Neural cell (in vitro differentiated cells): ENCODE measurements around the gene PSRC1.

Source experiments
- EP300 ChIP-seq: fragments of 450-650 bp; conservative IDR thresholded peaks from 2 replicates; pipeline ENCODE4 v1.6.1; 2014; ENCODE audit warnings: antibody characterized with exemption, mild to moderate bottlenecking, moderate library complexity; ENCODE audit not compliant: poor library complexity, severe bottlenecking
- EZH2 ChIP-seq: fragments of 200-600, 300-800 bp; shearing (Covaris generic), sonication (generic); IDR thresholded peaks from 2 replicates; pipeline ENCODE4 v1.6.1; 2014; ENCODE audit warnings: antibody characterized with exemption, low read length, borderline replicate concordance, mild to moderate bottlenecking; ENCODE audit not compliant: insufficient read depth, poor library complexity, severe bottlenecking
- POLR2AphosphoS5 ChIP-seq: IDR thresholded peaks from 2 replicates; pipeline ENCODE4 v1.6.1; 2012
- RAD21 ChIP-seq: fragments of 450-650 bp; conservative IDR thresholded peaks from 2 replicates; pipeline ENCODE4 v1.6.1; 2014; ENCODE audit warnings: antibody characterized with exemption, mild to moderate bottlenecking, moderate library complexity
- REST ChIP-seq: IDR thresholded peaks from 2 replicates; pipeline ENCODE4 v1.6.1; 2012; ENCODE audit warnings: borderline replicate concordance
- TAF1 ChIP-seq: IDR thresholded peaks from 2 replicates; pipeline ENCODE4 v1.6.1; 2012; ENCODE audit warnings: low read depth
- TF ChIP-seq, protein P1 (sequence below): fragments of 450-650 bp; IDR thresholded peaks from 2 replicates; pipeline ENCODE4 v1.5.1; 2014; ENCODE audit warnings: antibody characterized with exemption, mild to moderate bottlenecking, moderate library complexity; ENCODE audit not compliant: poor library complexity, severe bottlenecking

DNA sequence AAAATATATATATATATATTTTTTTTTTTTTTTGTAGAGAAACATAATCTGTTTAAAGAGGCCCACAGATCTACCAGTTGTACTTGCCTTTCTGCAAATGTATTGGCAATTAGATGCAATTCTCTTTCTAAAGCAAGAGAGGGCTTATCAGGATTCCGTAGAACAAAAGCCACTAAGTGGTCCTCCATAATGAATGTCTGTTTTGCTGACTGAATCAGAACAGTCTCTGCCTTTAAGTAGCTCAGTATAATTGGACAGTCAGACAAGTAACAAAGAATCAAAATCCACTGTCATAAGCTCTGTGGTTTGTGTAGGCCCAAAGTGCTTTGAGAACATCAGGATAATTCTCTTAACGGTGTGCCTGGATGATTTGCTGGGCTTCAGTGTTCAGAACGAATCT is 51.9 kb downstream of the PSRC1 start:
- TF ChIP-seq, protein P1, sequence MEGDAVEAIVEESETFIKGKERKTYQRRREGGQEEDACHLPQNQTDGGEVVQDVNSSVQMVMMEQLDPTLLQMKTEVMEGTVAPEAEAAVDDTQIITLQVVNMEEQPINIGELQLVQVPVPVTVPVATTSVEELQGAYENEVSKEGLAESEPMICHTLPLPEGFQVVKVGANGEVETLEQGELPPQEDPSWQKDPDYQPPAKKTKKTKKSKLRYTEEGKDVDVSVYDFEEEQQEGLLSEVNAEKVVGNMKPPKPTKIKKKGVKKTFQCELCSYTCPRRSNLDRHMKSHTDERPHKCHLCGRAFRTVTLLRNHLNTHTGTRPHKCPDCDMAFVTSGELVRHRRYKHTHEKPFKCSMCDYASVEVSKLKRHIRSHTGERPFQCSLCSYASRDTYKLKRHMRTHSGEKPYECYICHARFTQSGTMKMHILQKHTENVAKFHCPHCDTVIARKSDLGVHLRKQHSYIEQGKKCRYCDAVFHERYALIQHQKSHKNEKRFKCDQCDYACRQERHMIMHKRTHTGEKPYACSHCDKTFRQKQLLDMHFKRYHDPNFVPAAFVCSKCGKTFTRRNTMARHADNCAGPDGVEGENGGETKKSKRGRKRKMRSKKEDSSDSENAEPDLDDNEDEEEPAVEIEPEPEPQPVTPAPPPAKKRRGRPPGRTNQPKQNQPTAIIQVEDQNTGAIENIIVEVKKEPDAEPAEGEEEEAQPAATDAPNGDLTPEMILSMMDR: no peak
- TF ChIP-seq POLR2AphosphoS5: no peak
- TF ChIP-seq EP300: no peak
- no peak for TF ChIP-seq TAF1
- no peak for TF ChIP-seq EZH2
- no peak for TF ChIP-seq REST
- no peak for TF ChIP-seq RAD21
